ENCODE results near the gene RMND1. TPM values are rescaled to one million over a fixed set of nuclear protein-coding genes. Genes with fewer than 3 reads are reported as not detected.
A peak's percentile ranks its signal among the peaks of the same experiment; 100 is the strongest.

The RMND1 gene
- polyA plus RNA-seq, 2 donors = 9.6 to 10.6 TPM

- WGBS, 2 donors = 79 to 85% methylated on average over 4 of the region's 4 CpGs
These were observed 70.2 kb downstream of the RMND1 start for GRCh38 chr6:151381722-151382121.

GRCh38 chr6:151380848-151381205, 71.1 kb downstream of the RMND1 start:
- WGBS, 2 donors = 96 to 100% methylated on average over 1 of the region's 1 CpG
- H3K4me1 ChIP-seq (ENCODE audit: control insufficient read depth in 2 of 2, insufficient read depth in 2 of 2, low read length in 1 of 2) = peaks cover 0 to 6% of the 10 kb centered on the region in 2 donors
- H3K27me3 ChIP-seq (ENCODE audit: control insufficient read depth in 1 of 2, insufficient read depth in 2 of 2, low read length in 2 of 2) = no peaks in the 10 kb centered on the region
- H3K9me3 ChIP-seq (ENCODE audit: control insufficient read depth in 2 of 2, insufficient read depth in 1 of 2, low read depth in 1 of 2, low read length in 1 of 2) = no peaks in the 10 kb centered on the region
- H3K4me3 ChIP-seq (ENCODE audit: low read depth in 1 of 2, low read length in 2 of 2) = no peak overlapping the region
- H3K27ac ChIP-seq (ENCODE audit: low read depth in 2 of 2, low read length in 1 of 2) = no peak overlapping the region
- H3K36me3 ChIP-seq (ENCODE audit: control insufficient read depth in 2 of 2, insufficient read depth in 2 of 2, low read length in 1 of 2) = no peaks in the 10 kb centered on the region

More at GRCh38 chr6:151381722-151382121, 70.2 kb downstream of the RMND1 start:
- Histone ChIP-seq H3K36me3 (ENCODE audit: control insufficient read depth in 2 of 2, insufficient read depth in 2 of 2, low read length in 1 of 2) (no peaks in the 10 kb centered on the region), H3K27ac (ENCODE audit: low read depth in 2 of 2, low read length in 1 of 2) (no peak overlapping the region), H3K27me3 (ENCODE audit: control insufficient read depth in 1 of 2, insufficient read depth in 2 of 2, low read length in 2 of 2) (no peaks in the 10 kb centered on the region), H3K9me3 (ENCODE audit: control insufficient read depth in 2 of 2, insufficient read depth in 1 of 2, low read depth in 1 of 2, low read length in 1 of 2) (no peaks in the 10 kb centered on the region), H3K4me1 (ENCODE audit: control insufficient read depth in 2 of 2, insufficient read depth in 2 of 2, low read length in 1 of 2) (peaks cover 0 to 6% of the 10 kb centered on the region in 2 donors), H3K4me3 (ENCODE audit: low read depth in 1 of 2, low read length in 2 of 2) (no peak overlapping the region)

GRCh38 chr6:151379933-151380847, 71.7 kb downstream of the RMND1 start:
- peaks cover 0 to 6% of the 10 kb centered on the region in 2 donors for H3K4me1 ChIP-seq (ENCODE audit: control insufficient read depth in 2 of 2, insufficient read depth in 2 of 2, low read length in 1 of 2)
- H3K4me3 ChIP-seq (ENCODE audit: low read depth in 1 of 2, low read length in 2 of 2) = no peak overlapping the region
- WGBS, 2 donors = 81% methylated on average over 14 of the region's 14 CpGs
- peak overlapping the region in 1 of 2 donors; percentile 67 for H3K27ac ChIP-seq (ENCODE audit: low read depth in 2 of 2, low read length in 1 of 2)
- no peaks in the 10 kb centered on the region for H3K9me3 ChIP-seq (ENCODE audit: control insufficient read depth in 2 of 2, insufficient read depth in 1 of 2, low read depth in 1 of 2, low read length in 1 of 2)
- no peaks in the 10 kb centered on the region for H3K27me3 ChIP-seq (ENCODE audit: control insufficient read depth in 1 of 2, insufficient read depth in 2 of 2, low read length in 2 of 2)
- H3K36me3 ChIP-seq (ENCODE audit: control insufficient read depth in 2 of 2, insufficient read depth in 2 of 2, low read length in 1 of 2) = no peaks in the 10 kb centered on the region

DNA sequence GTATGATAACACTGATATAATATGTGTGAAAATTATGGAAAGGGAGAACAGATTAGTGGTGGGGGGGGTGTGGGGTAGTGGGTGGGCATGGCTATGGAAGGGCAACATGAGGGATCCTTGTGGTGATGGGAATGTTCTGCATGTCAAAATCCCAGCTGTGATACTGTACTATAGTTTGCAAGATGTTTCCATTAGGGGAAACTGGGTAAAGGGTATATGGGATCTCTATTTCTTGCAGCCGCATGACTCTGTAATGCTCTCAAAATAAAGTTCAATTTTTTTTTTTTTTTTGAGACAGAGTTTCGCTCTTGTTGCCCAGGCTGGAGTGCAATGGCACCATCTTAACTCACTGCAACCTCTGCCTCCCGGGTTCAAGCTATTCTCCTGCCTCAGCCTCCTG, 74.8 kb downstream of the RMND1 start:
- 83 to 85% methylated on average over 3 of the region's 3 CpGs for WGBS, 2 donors
- H3K4me3 ChIP-seq (ENCODE audit: low read depth in 1 of 2, low read length in 2 of 2) = no peak overlapping the region
- H3K9me3 ChIP-seq (ENCODE audit: control insufficient read depth in 2 of 2, insufficient read depth in 1 of 2, low read depth in 1 of 2, low read length in 1 of 2) = no peaks in the 10 kb centered on the region
- H3K27me3 ChIP-seq (ENCODE audit: control insufficient read depth in 1 of 2, insufficient read depth in 2 of 2, low read length in 2 of 2) = no peaks in the 10 kb centered on the region
- no peak overlapping the region for H3K27ac ChIP-seq (ENCODE audit: low read depth in 2 of 2, low read length in 1 of 2)
- H3K4me1 ChIP-seq (ENCODE audit: control insufficient read depth in 2 of 2, insufficient read depth in 2 of 2, low read length in 1 of 2) = peaks cover 0 to 6% of the 10 kb centered on the region in 2 donors
- H3K36me3 ChIP-seq (ENCODE audit: control insufficient read depth in 2 of 2, insufficient read depth in 2 of 2, low read length in 1 of 2) = no peaks in the 10 kb centered on the region

GRCh38 chr6:151376440-151376839, 75.5 kb downstream of the RMND1 start:
- Histone ChIP-seq H3K27me3 (ENCODE audit: control insufficient read depth in 1 of 2, insufficient read depth in 2 of 2, low read length in 2 of 2) (no peaks in the 10 kb centered on the region), H3K27ac (ENCODE audit: low read depth in 2 of 2, low read length in 1 of 2) (no peak overlapping the region), H3K4me1 (ENCODE audit: control insufficient read depth in 2 of 2, insufficient read depth in 2 of 2, low read length in 1 of 2) (peaks cover 0 to 6% of the 10 kb centered on the region in 2 donors), H3K36me3 (ENCODE audit: control insufficient read depth in 2 of 2, insufficient read depth in 2 of 2, low read length in 1 of 2) (peaks cover 0 to under 1% of the 10 kb centered on the region in 2 donors), H3K9me3 (ENCODE audit: control insufficient read depth in 2 of 2, insufficient read depth in 1 of 2, low read depth in 1 of 2, low read length in 1 of 2) (no peaks in the 10 kb centered on the region), H3K4me3 (ENCODE audit: low read depth in 1 of 2, low read length in 2 of 2) (no peak overlapping the region)
- 63 to 76% methylated on average over 1 of the region's 1 CpG for WGBS, 2 donors

- no peak overlapping the region for H3K4me3 ChIP-seq (ENCODE audit: low read depth in 1 of 2, low read length in 2 of 2)
- no peaks in the 10 kb centered on the region for H3K9me3 ChIP-seq (ENCODE audit: control insufficient read depth in 2 of 2, insufficient read depth in 1 of 2, low read depth in 1 of 2, low read length in 1 of 2)
- 98% methylated on average over 2 of the region's 2 CpGs for WGBS, 2 donors
- H3K36me3 ChIP-seq (ENCODE audit: control insufficient read depth in 2 of 2, insufficient read depth in 2 of 2, low read length in 1 of 2) = peaks cover 3 to 6% of the 10 kb centered on the region in 2 donors
- no peaks in the 10 kb centered on the region for H3K27me3 ChIP-seq (ENCODE audit: control insufficient read depth in 1 of 2, insufficient read depth in 2 of 2, low read length in 2 of 2)
- H3K27ac ChIP-seq (ENCODE audit: low read depth in 2 of 2, low read length in 1 of 2) = no peak overlapping the region
- H3K4me1 ChIP-seq (ENCODE audit: control insufficient read depth in 2 of 2, insufficient read depth in 2 of 2, low read length in 1 of 2) = peaks cover 0 to 4% of the 10 kb centered on the region in 2 donors
These were observed 76.1 kb downstream of the RMND1 start for GRCh38 chr6:151375833-151376232.

- 73 to 79% methylated on average over 5 of the region's 5 CpGs for WGBS, 2 donors
- H3K4me3 ChIP-seq (ENCODE audit: low read depth in 1 of 2, low read length in 2 of 2) = no peak overlapping the region
These were observed 77.8 kb downstream of the RMND1 start for GRCh38 chr6:151374036-151374683.

DNA sequence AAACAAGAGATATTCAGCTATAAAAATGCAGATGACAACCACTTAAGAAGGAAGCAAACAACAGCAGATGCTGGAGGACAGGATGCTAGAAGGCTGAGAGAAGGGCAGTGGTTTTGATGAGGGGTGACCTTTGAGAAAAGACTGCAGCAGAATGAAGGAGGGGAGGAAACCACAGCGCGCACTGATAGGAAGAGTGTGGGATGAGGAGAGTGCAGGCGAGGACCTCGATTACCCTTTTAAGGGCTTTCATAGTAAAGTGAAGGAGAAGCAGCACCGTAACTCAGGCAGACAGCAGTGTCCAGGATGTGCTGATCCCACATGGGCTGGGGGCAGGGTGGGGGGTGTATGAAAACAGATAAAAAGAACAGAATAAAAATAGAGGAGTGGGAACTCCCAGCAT, 79.8 kb downstream of the RMND1 start:
- H3K36me3 ChIP-seq (ENCODE audit: control insufficient read depth in 2 of 2, insufficient read depth in 2 of 2, low read length in 1 of 2) = peaks cover 3 to 6% of the 10 kb centered on the region in 2 donors
- 83 to 84% methylated on average over 5 of the region's 5 CpGs for WGBS, 2 donors

More at GRCh38 chr6:151374036-151374683, 77.8 kb downstream of the RMND1 start:
- H3K9me3 ChIP-seq (ENCODE audit: control insufficient read depth in 2 of 2, insufficient read depth in 1 of 2, low read depth in 1 of 2, low read length in 1 of 2) = no peaks in the 10 kb centered on the region
- H3K27me3 ChIP-seq (ENCODE audit: control insufficient read depth in 1 of 2, insufficient read depth in 2 of 2, low read length in 2 of 2) = no peaks in the 10 kb centered on the region
- H3K4me1 ChIP-seq (ENCODE audit: control insufficient read depth in 2 of 2, insufficient read depth in 2 of 2, low read length in 1 of 2) = no peaks in the 10 kb centered on the region
- no peak overlapping the region for H3K27ac ChIP-seq (ENCODE audit: low read depth in 2 of 2, low read length in 1 of 2)
- peaks cover 3 to 6% of the 10 kb centered on the region in 2 donors for H3K36me3 ChIP-seq (ENCODE audit: control insufficient read depth in 2 of 2, insufficient read depth in 2 of 2, low read length in 1 of 2)

GRCh38 chr6:151370509-151371078, 81.3 kb downstream of the RMND1 start:
- Histone ChIP-seq H3K27ac (ENCODE audit: low read depth in 2 of 2, low read length in 1 of 2) (no peak overlapping the region), H3K4me3 (ENCODE audit: low read depth in 1 of 2, low read length in 2 of 2) (no peak overlapping the region), H3K27me3 (ENCODE audit: control insufficient read depth in 1 of 2, insufficient read depth in 2 of 2, low read length in 2 of 2) (no peaks in the 10 kb centered on the region), H3K36me3 (ENCODE audit: control insufficient read depth in 2 of 2, insufficient read depth in 2 of 2, low read length in 1 of 2) (peaks cover 9 to 16% of the 10 kb centered on the region in 2 donors), H3K4me1 (ENCODE audit: control insufficient read depth in 2 of 2, insufficient read depth in 2 of 2, low read length in 1 of 2) (no peaks in the 10 kb centered on the region), H3K9me3 (ENCODE audit: control insufficient read depth in 2 of 2, insufficient read depth in 1 of 2, low read depth in 1 of 2, low read length in 1 of 2) (no peaks in the 10 kb centered on the region)
- whole genome bisulfite sequencing, 2 donors = 85 to 88% methylated on average over 6 of the region's 6 CpGs

More for the DNA sequence above, 79.8 kb downstream of the RMND1 start:
- no peak overlapping the region for H3K27ac ChIP-seq (ENCODE audit: low read depth in 2 of 2, low read length in 1 of 2)
- no peaks in the 10 kb centered on the region for H3K4me1 ChIP-seq (ENCODE audit: control insufficient read depth in 2 of 2, insufficient read depth in 2 of 2, low read length in 1 of 2)
- no peaks in the 10 kb centered on the region for H3K27me3 ChIP-seq (ENCODE audit: control insufficient read depth in 1 of 2, insufficient read depth in 2 of 2, low read length in 2 of 2)
- no peak overlapping the region for H3K4me3 ChIP-seq (ENCODE audit: low read depth in 1 of 2, low read length in 2 of 2)
- H3K9me3 ChIP-seq (ENCODE audit: control insufficient read depth in 2 of 2, insufficient read depth in 1 of 2, low read depth in 1 of 2, low read length in 1 of 2) = no peaks in the 10 kb centered on the region

Data from esophagus (tissue), 2 donors.